ENCODE results near the gene SPANXC. TPM values are rescaled to one million over a fixed set of nuclear protein-coding genes. Genes with fewer than 3 reads are reported as not detected.
"Not testable (repeated sequence)": the region's sequence is repeated elsewhere in the genome, so short reads cannot be mapped to it uniquely, and the experiment has no call there.

Gene SPANXC
- total RNA-seq (2022), result not detected in 2 replicates
- Bru-seq, nascent RNA, result not detected
- BruChase-seq, experiment 1, labeled RNA remaining after a 6-hour chase, result not detected
- not detected for BruChase-seq, experiment 2, labeled RNA remaining after a 2-hour chase
- long read RNA-seq, result 0 reads

- H3K36me3 Mint-ChIP-seq (ENCODE audit: insufficient read depth, unreplicated experiment); DNase-seq; H3K27ac Mint-ChIP-seq (ENCODE audit: unreplicated experiment); H3K9me3 Mint-ChIP-seq (ENCODE audit: low read depth, unreplicated experiment); CTCF ChIA-PET; BruUV-seq (replicated peaks); H3K4me1 Mint-ChIP-seq (ENCODE audit: low read depth, unreplicated experiment); intact Hi-C loops (cut with micrococcal nuclease; ENCODE audit: unreplicated experiment); H3K27me3 Mint-ChIP-seq (ENCODE audit: unreplicated experiment); H3K4me3 Mint-ChIP-seq (ENCODE audit: low read depth, unreplicated experiment): not testable (repeated sequence)
Measured at GRCh38 chrX:141242417-141242816, at the start of gene SPANXC. Gene SPANXC (minus strand): TSS chrX:141242517. CDS start chrX:141242457, 60 bp downstream.

- CTCF ChIA-PET, result no interaction called here
- no TSS peak for BruUV-seq (replicated peaks)
- Mint-ChIP-seq H3K36me3 (ENCODE audit: insufficient read depth, unreplicated experiment) (no peaks in the 10 kb centered on the region), H3K9me3 (ENCODE audit: low read depth, unreplicated experiment) (no peaks in the 10 kb centered on the region), H3K27me3 (ENCODE audit: unreplicated experiment) (no peaks in the 10 kb centered on the region), H3K4me3 (ENCODE audit: low read depth, unreplicated experiment) (no peak overlapping the region), H3K27ac (ENCODE audit: unreplicated experiment) (no peak overlapping the region), H3K4me1 (ENCODE audit: low read depth, unreplicated experiment) (no peaks in the 10 kb centered on the region)
- intact Hi-C loops (cut with micrococcal nuclease; ENCODE audit: unreplicated experiment), result no loop called here
- DNase-seq, result no peak
- TF ChIP-seq CTCF (IDR thresholded peaks at IDR 0.05; ENCODE audit: unreplicated experiment), result no peak
Measured at GRCh38 chrX:141279476-141279875, 37.2 kb upstream of the SPANXC start.

- no peak for TF ChIP-seq CTCF (IDR thresholded peaks at IDR 0.05; ENCODE audit: unreplicated experiment)
- Mint-ChIP-seq H3K4me1 (ENCODE audit: low read depth, unreplicated experiment) (no peaks in the 10 kb centered on the region), H3K4me3 (ENCODE audit: low read depth, unreplicated experiment) (no peak overlapping the region), H3K27me3 (ENCODE audit: unreplicated experiment) (no peaks in the 10 kb centered on the region), H3K36me3 (ENCODE audit: insufficient read depth, unreplicated experiment) (no peaks in the 10 kb centered on the region), H3K9me3 (ENCODE audit: low read depth, unreplicated experiment) (no peaks in the 10 kb centered on the region), H3K27ac (ENCODE audit: unreplicated experiment) (no peak overlapping the region)
- BruUV-seq (replicated peaks), result no TSS peak
- CTCF ChIA-PET, result interaction anchor here (1.5 kb wide), 1 partner anchor 360 kb away, joined by 10 read pairs; no protein-coding TSS in a partner anchor
- intact Hi-C loops (cut with micrococcal nuclease; ENCODE audit: unreplicated experiment), result loop anchor here (1.0 kb wide), 1 partner anchor 360 kb away; no protein-coding TSS in a partner anchor
- DNase-seq, result peak; percentile 1
Measured at GRCh38 chrX:141278306-141278705, 36.0 kb upstream of the SPANXC start.

GRCh38 chrX:141258080-141258479, 15.8 kb upstream of the SPANXC start:
- H3K4me3 Mint-ChIP-seq (ENCODE audit: low read depth, unreplicated experiment), result no peak overlapping the region
- H3K9me3 Mint-ChIP-seq (ENCODE audit: low read depth, unreplicated experiment), result peaks cover 11% of the 10 kb centered on the region
- no peak for TF ChIP-seq CTCF (IDR thresholded peaks at IDR 0.05; ENCODE audit: unreplicated experiment)
- CTCF ChIA-PET, result no interaction called here
- H3K4me1 Mint-ChIP-seq (ENCODE audit: low read depth, unreplicated experiment), result no peaks in the 10 kb centered on the region
- no TSS peak for BruUV-seq (replicated peaks)
- intact Hi-C loops (cut with micrococcal nuclease; ENCODE audit: unreplicated experiment), result no loop called here
- no peaks in the 10 kb centered on the region for H3K36me3 Mint-ChIP-seq (ENCODE audit: insufficient read depth, unreplicated experiment)
- H3K27me3 Mint-ChIP-seq (ENCODE audit: unreplicated experiment), result no peaks in the 10 kb centered on the region
- DNase-seq, result no peak
- H3K27ac Mint-ChIP-seq (ENCODE audit: unreplicated experiment), result no peak overlapping the region

- intact Hi-C loops (cut with micrococcal nuclease; ENCODE audit: unreplicated experiment), result no loop called here
- Mint-ChIP-seq H3K9me3 (ENCODE audit: low read depth, unreplicated experiment) (no peaks in the 10 kb centered on the region), H3K27ac (ENCODE audit: unreplicated experiment) (no peak overlapping the region), H3K27me3 (ENCODE audit: unreplicated experiment) (no peaks in the 10 kb centered on the region), H3K36me3 (ENCODE audit: insufficient read depth, unreplicated experiment) (no peaks in the 10 kb centered on the region), H3K4me3 (ENCODE audit: low read depth, unreplicated experiment) (no peak overlapping the region), H3K4me1 (ENCODE audit: low read depth, unreplicated experiment) (no peaks in the 10 kb centered on the region)
- CTCF ChIA-PET, result no interaction called here
- DNase-seq, result no peak
- BruUV-seq (replicated peaks), result no TSS peak
- no peak for TF ChIP-seq CTCF (IDR thresholded peaks at IDR 0.05; ENCODE audit: unreplicated experiment)
Measured at GRCh38 chrX:141221611-141222010, 20.7 kb downstream of the SPANXC start.

Measured in Calu3 (cell line).